Endothelial cell of umbilical vein (primary cell): ENCODE results near the gene MIPEP. TPM values are rescaled to one million over a fixed set of nuclear protein-coding genes. Genes with fewer than 3 reads are reported as not detected.
"Not testable (repeated sequence)": the region's sequence is repeated elsewhere in the genome, so short reads cannot be mapped to it uniquely, and the experiment has no call there.

Experiments
- BruUV-seq: library from RNA; stranded (reverse); fragments of 400-500 nt; replicated peaks from 2 replicates; lab custom pipeline; 2021; lab: Mats Ljungman, UMichigan
- CTCF ChIA-PET: fragments of 300-600, 350-600 bp; sonication (Branson Sonifier 250); formaldehyde crosslinking; loops from one replicate; lab custom pipeline; 2021; ENCODE audit warnings: antibody characterized with exemption, inconsistent platforms; lab: Charles Lee
- POLR2A ChIA-PET: fragments of 300-600, 350-600 bp; sonication (Branson Sonifier 250); formaldehyde crosslinking; loops from one replicate; lab custom pipeline; 2021; ENCODE audit warnings: antibody characterized with exemption, inconsistent platforms; lab: Charles Lee
- DNase-seq: peaks from one replicate; pipeline ENCODE4 v3.0.0-alpha.2; 2011; ENCODE audit warnings: low read depth, low spot score
- FAIRE-seq: peaks from 2 replicates; lab custom pipeline; 2011; peaks lifted over from hg19 to GRCh38; lab: Jason Lieb, UNC
- H2AFZ ChIP-seq: 2 replicates; pipeline ENCODE4 v1.6.0; 2012; ENCODE audit warnings: low read depth, low read length, control low read depth, inconsistent platforms
- H3K27ac ChIP-seq: 2 replicates; pipeline ENCODE4 v1.5.1; 2011; ENCODE audit warnings: low read depth, mild to moderate bottlenecking, control low read depth, low read length, moderate library complexity; ENCODE audit not compliant: insufficient read depth
- H3K27me3 ChIP-seq, 2 experiments: 2 replicates each; pipeline versions ENCODE4 v1.6.0 to v1.6.1; 2011; ENCODE audit warnings: low read length in 2 of 2, mixed read lengths in 1 of 2; ENCODE audit not compliant: control insufficient read depth in 2 of 2, insufficient read depth in 2 of 2
- H3K36me3 ChIP-seq, 2 experiments: 2 replicates in 1 of 2; 3 replicates in 1 of 2; pipeline ENCODE4 v1.5.1; 2011; ENCODE audit warnings: low read length in 2 of 2, mild to moderate bottlenecking in 1 of 2, moderate library complexity in 1 of 2; ENCODE audit not compliant: control insufficient read depth in 2 of 2, insufficient read depth in 2 of 2; ENCODE audit errors: extremely low read depth in 1 of 2
- H3K4me1 ChIP-seq: 3 replicates; pipeline ENCODE4 v1.5.1; 2011; ENCODE audit warnings: mild to moderate bottlenecking, low read length; ENCODE audit not compliant: control insufficient read depth, insufficient read depth; ENCODE audit errors: extremely low read depth
- H3K4me2 ChIP-seq: 2 replicates; pipeline ENCODE4 v1.6.1; 2011; ENCODE audit warnings: low read length, control low read depth, mixed read lengths; ENCODE audit not compliant: insufficient read depth
- H3K4me3 ChIP-seq, 3 experiments: fragments of 200-600 bp in 1 of 3; sonication (generic), shearing (Covaris generic) in 1 of 3; replicated peaks in 1 of 3; 2 replicates each; pipeline ENCODE4 v1.5.1; 2011 to 2016; ENCODE audit warnings: control low read depth in 3 of 3, low read length in 3 of 3, mild to moderate bottlenecking in 2 of 3, inconsistent platforms in 1 of 3, low read depth in 1 of 3, moderate library complexity in 1 of 3; ENCODE audit not compliant: insufficient read depth in 1 of 3
- H3K79me2 ChIP-seq: 2 replicates; pipeline ENCODE4 v1.6.0; 2012; ENCODE audit warnings: low read length, inconsistent platforms; ENCODE audit not compliant: control insufficient read depth, insufficient read depth
- H3K9ac ChIP-seq: replicated peaks from 2 replicates; pipeline ENCODE3; 2011; ENCODE audit warnings: low read length, control low read depth; ENCODE audit not compliant: insufficient read depth; ENCODE audit errors: extremely low read depth
- H3K9me1 ChIP-seq: replicated peaks from 3 replicates; pipeline ENCODE4 v1.6.0; 2011; ENCODE audit warnings: mild to moderate bottlenecking, low read length; ENCODE audit not compliant: control insufficient read depth, insufficient read depth; ENCODE audit errors: extremely low read depth
- H3K9me3 ChIP-seq: replicated peaks from 2 replicates; pipeline ENCODE4 v1.5.1; 2012; ENCODE audit warnings: low read length, inconsistent platforms; ENCODE audit not compliant: control insufficient read depth, insufficient read depth
- H4K20me1 ChIP-seq: replicated peaks from 2 replicates; pipeline ENCODE3; 2011; ENCODE audit warnings: mild to moderate bottlenecking, low read length; ENCODE audit not compliant: control insufficient read depth, insufficient read depth; ENCODE audit errors: extremely low read depth
- CTCF ChIP-seq, 2 donors: IDR thresholded peaks; 1 replicate in 1 of 2; 2 replicates in 1 of 2; pipeline ENCODE4 v1.5.1; 2011; ENCODE audit warnings: low read length in 2 of 2, mild to moderate bottlenecking in 2 of 2, moderate library complexity in 2 of 2, control low read depth in 1 of 2, inconsistent platforms in 1 of 2, low read depth in 1 of 2; ENCODE audit not compliant: insufficient read depth in 1 of 2; ENCODE audit errors: extremely low read depth in 1 of 2
- MYC ChIP-seq: IDR thresholded peaks from one replicate; pipeline ENCODE4 v1.6.1; 2011; ENCODE audit warnings: mild to moderate bottlenecking, low read depth, low read length
- POLR2A ChIP-seq: IDR thresholded peaks from 2 replicates; pipeline ENCODE4 v1.6.1; 2012; ENCODE audit warnings: low read depth, mild to moderate bottlenecking, control low read depth, low read length
- POLR2AphosphoS5 ChIP-seq: IDR thresholded peaks from 2 replicates; pipeline ENCODE4 v1.6.1; 2012; ENCODE audit warnings: low read depth, mild to moderate bottlenecking, control low read depth, low read length, moderate library complexity; ENCODE audit not compliant: insufficient read depth
- dilution Hi-C: fragments of 300-500 bp; cut with MboI; formaldehyde crosslinking; loops from one replicate; pipeline ENCODE4 v1.15.0; 2019; ENCODE audit warnings: low sequenced_read_pairs; ENCODE audit not compliant: extremely low pct_ligation_motif_present
- intact Hi-C: fragments of 100-400 bp; cut with micrococcal nuclease; formaldehyde crosslinking; loops from one replicate; pipeline ENCODE4 v1.10.0; 2022
- polyA plus RNA-seq, 4 experiments: library from polyadenylated mRNA; depleted of rRNA in 3 of 4; stranded (reverse) in 3 of 4; unstranded in 1 of 4; fragments of >200 nt; gene quantifications; 2 replicates each; pipeline versions ENCODE4 v1.2.1 to v1.2.3, GENCODE V29; 2011 to 2012; ENCODE audit warnings: missing spikeins in 1 of 4
- total RNA-seq: library from RNA; stranded (reverse); gene quantifications from 2 replicates; pipeline ENCODE4 v1.2.3, GENCODE V29; 2021

Gene MIPEP
- total and polyA plus RNA-seq, 2 donors (not counting 3 experiments of a cell fraction or from before 2014, with no cell fraction given): 12.4 to 19.2 TPM

GRCh38 chr13:23763318-23763717, 125.9 kb downstream of the MIPEP start:
- FAIRE-seq: no peak
- intact Hi-C loops: no loop called here
- Histone ChIP-seq H3K27ac (no peak overlapping the region), H3K4me3 (no peak overlapping the region), H3K27me3 (no peaks in the 10 kb centered on the region), H3K79me2 (no peaks in the 10 kb centered on the region), H3K36me3 (peaks cover 0 to 2% of the 10 kb centered on the region in 2 experiments), H3K4me1 (no peaks in the 10 kb centered on the region), H3K9ac (no peak overlapping the region), H4K20me1 (no peaks in the 10 kb centered on the region), H3K4me2 (no peak overlapping the region), H3K9me3 (no peaks in the 10 kb centered on the region), H2AFZ (no peak overlapping the region), H3K9me1 (no peaks in the 10 kb centered on the region)
- CTCF ChIA-PET: no interaction called here
- no TSS peak for BruUV-seq
- no peak for DNase-seq
- dilution Hi-C loops: no loop called here
- POLR2A ChIA-PET: no interaction called here
- TF ChIP-seq POLR2AphosphoS5 (no peak), CTCF (IDR thresholded peaks at IDR 0.05; ENCODE audit: extremely low read depth in 1 of 2, insufficient read depth in 1 of 2, low read depth in 1 of 2, low read length in 2 of 2) (no peak), MYC (no peak), POLR2A (no peak)

GRCh38 chr13:23761760-23762159, 127.4 kb downstream of the MIPEP start:
- CTCF ChIA-PET: interaction anchor here (1.6 kb wide), 1 partner anchor 20 kb away, joined by 5 read pairs; no protein-coding TSS in a partner anchor

More at GRCh38 chr13:23761760-23762159, 127.4 kb downstream of the MIPEP start:
- BruUV-seq, H3K4me2 ChIP-seq, H3K36me3 ChIP-seq, H2AFZ ChIP-seq, DNase-seq, H3K27ac ChIP-seq, H4K20me1 ChIP-seq, H3K9me1 ChIP-seq, FAIRE-seq, H3K4me3 ChIP-seq, dilution Hi-C loops, POLR2A ChIA-PET, H3K27me3 ChIP-seq, H3K9me3 ChIP-seq, H3K4me1 ChIP-seq, H3K9ac ChIP-seq, H3K79me2 ChIP-seq, intact Hi-C loops: not testable (repeated sequence)
